ENCODE data around the gene PAOX. TPM values are rescaled to one million over a fixed set of nuclear protein-coding genes. Genes with fewer than 3 reads are reported as not detected.
A peak's percentile ranks its signal among the peaks of the same experiment; 100 is the strongest.

The PAOX gene
- total and polyA plus RNA-seq, 2 of the 13 experiments (the other 11 are each of a cell fraction or from before 2014, with no cell fraction given), result 0.49 to 0.77 TPM

GRCh38 chr10:133359972-133360610 lies 19.0 kb upstream of the PAOX start (continued):
- 0 out of 2 replicates have a peak, but pooled peaks have one; percentile 75 for TF ChIP-seq ZNF224 (CRISPR knock-in tag; IDR thresholded peaks at IDR 0.05)
- TF ChIP-seq DMAP1 (CRISPR knock-in tag; IDR thresholded peaks at IDR 0.05), result no peak
- TF ChIP-seq ZNF317 (CRISPR knock-in tag; IDR thresholded peaks at IDR 0.05), result 0 out of 2 replicates have a peak, but pooled peaks have one; percentile 8
- TF ChIP-seq ZSCAN9 (CRISPR knock-in tag; IDR thresholded peaks at IDR 0.05; ENCODE audit: borderline replicate concordance), result 0 out of 2 replicates have a peak, but pooled peaks have one; percentile 52
- peak; percentile 7; the same call in 1 of the 2 replicates for TF ChIP-seq ZNF232 (CRISPR knock-in tag; IDR thresholded peaks at IDR 0.05; ENCODE audit: borderline replicate concordance)
- TF ChIP-seq ZNF18 (CRISPR knock-in tag; IDR thresholded peaks at IDR 0.05; ENCODE audit: insufficient replicate concordance), result peak; percentile 87
- TF ChIP-seq MYC (CRISPR knock-in tag; IDR thresholded peaks at IDR 0.05; ENCODE audit: borderline replicate concordance), result peak; percentile 32; the same call in 1 of the 2 replicates
- TF ChIP-seq HNF4A (CRISPR knock-in tag; IDR thresholded peaks at IDR 0.05), result peak; percentile 41; the same call in 1 of the 2 replicates
- peak; percentile 10; the same call in 1 of the 2 replicates for TF ChIP-seq KDM2A (CRISPR knock-in tag; IDR thresholded peaks at IDR 0.05; ENCODE audit: borderline replicate concordance, low read depth)
- no peak for TF ChIP-seq RNF2 (conservative IDR thresholded peaks at IDR 0.05; ENCODE audit: low read depth)
- TF ChIP-seq RARG (CRISPR knock-in tag; IDR thresholded peaks at IDR 0.05; ENCODE audit: low read depth), result no peak
- no peak for TF ChIP-seq BORCS8-MEF2B (CRISPR knock-in tag; IDR thresholded peaks at IDR 0.05)
- 0 out of 2 replicates have a peak, but pooled peaks have one; percentile 27 for TF ChIP-seq ZBTB7B (CRISPR knock-in tag; IDR thresholded peaks at IDR 0.05)
- 0 out of 2 replicates have a peak, but pooled peaks have one; percentile 19 for TF ChIP-seq TARDBP (CRISPR knock-in tag; IDR thresholded peaks at IDR 0.05)
- peak; percentile 29; the same call in 1 of the 2 replicates for TF ChIP-seq BCL3 (CRISPR knock-in tag; IDR thresholded peaks at IDR 0.05)
- peak; percentile 65; the same call in 1 of the 2 replicates for TF ChIP-seq ARID4A (CRISPR knock-in tag; IDR thresholded peaks at IDR 0.05; ENCODE audit: borderline replicate concordance)
- TF ChIP-seq TCF7 (IDR thresholded peaks at IDR 0.05; ENCODE audit: low read depth), result no peak
- peak; percentile 29; the same call in 1 of the 2 replicates for TF ChIP-seq UBTF (CRISPR knock-in tag; IDR thresholded peaks at IDR 0.05)
- TF ChIP-seq HIVEP1 (CRISPR knock-in tag; IDR thresholded peaks at IDR 0.05), result no peak
- TF ChIP-seq SP4 (CRISPR knock-in tag; IDR thresholded peaks at IDR 0.05), result peak; percentile 51; the same call in 1 of the 2 replicates
- TF ChIP-seq CEBPG (CRISPR knock-in tag; IDR thresholded peaks at IDR 0.05), result no peak

All from HepG2 (cell line).